B cell (primary cell): ENCODE measurements around the gene SLC4A3. TPM values are rescaled to one million over a fixed set of nuclear protein-coding genes. Genes with fewer than 3 reads are reported as not detected.

Experiments
- ATAC-seq: fragments of 200-7000 bp; cut with Tn5 transposase; one replicate; pipeline ENCODE4 v1.10.0; 2021; ENCODE audit warnings: low read depth, mild to moderate bottlenecking, moderate number of reproducible peaks, moderate library complexity
- CTCF ChIA-PET: fragments of 350-600 bp; sonication (Branson Sonifier 250); formaldehyde crosslinking; loops from one replicate; lab custom pipeline; 2021; ENCODE audit warnings: antibody characterized with exemption, inconsistent platforms; lab: Charles Lee
- POLR2A ChIA-PET: fragments of 350-600 bp; sonication (Branson Sonifier 250); formaldehyde crosslinking; loops from one replicate; lab custom pipeline; 2021; ENCODE audit warnings: antibody characterized with exemption; lab: Charles Lee
- DNase-seq: peaks from one replicate; pipeline ENCODE4 v3.0.0; 2013
- H2AFZ ChIP-seq: 2 replicates; pipeline ENCODE4 v1.6.1; 2012; ENCODE audit warnings: mild to moderate bottlenecking, low read depth, low read length; ENCODE audit not compliant: insufficient read depth, poor library complexity, severe bottlenecking
- H3K27ac ChIP-seq, 2 donors: 1 replicate in 1 of 2; 2 replicates in 1 of 2; pipeline ENCODE4 v1.5.1; 2012 to 2013; ENCODE audit warnings: low read length in 2 of 2, mild to moderate bottlenecking in 2 of 2, moderate library complexity in 1 of 2
- H3K27me3 ChIP-seq, 4 experiments: fragments of 200-600 bp in 1 of 4; sonication (generic) in 1 of 4; replicated peaks in 1 of 4; 1 replicate in 2 of 4; 2 replicates in 2 of 4; pipeline versions ENCODE4 v1.6.1 to v1.7.0; 2013 to 2016; ENCODE audit warnings: low read length in 3 of 4, mild to moderate bottlenecking in 2 of 4, mixed read lengths in 1 of 4, moderate library complexity in 1 of 4; ENCODE audit not compliant: insufficient read depth in 4 of 4, control insufficient read depth in 3 of 4; ENCODE audit errors: control extremely low read depth in 1 of 4
- H3K36me3 ChIP-seq, 2 experiments: replicated peaks in 1 of 2; 1 replicate in 1 of 2; 2 replicates in 1 of 2; pipeline versions ENCODE4 v1.6.1 to v1.7.1; 2013; ENCODE audit warnings: low read length in 1 of 2; ENCODE audit not compliant: insufficient read depth in 2 of 2, control insufficient read depth in 1 of 2; ENCODE audit errors: control extremely low read depth in 1 of 2, extremely low read depth in 1 of 2
- H3K4me1 ChIP-seq, 2 donors: fragments of 200-600 bp in 1 of 2; sonication (generic) in 1 of 2; 1 replicate in 1 of 2; 2 replicates in 1 of 2; pipeline versions ENCODE4 v1.5.1 to v1.6.1; 2013 to 2017; ENCODE audit warnings: low read length in 2 of 2; ENCODE audit not compliant: control insufficient read depth in 2 of 2, insufficient read depth in 2 of 2
- H3K4me2 ChIP-seq: replicated peaks from 2 replicates; pipeline ENCODE3; 2012; ENCODE audit warnings: mild to moderate bottlenecking, low read depth, low read length; ENCODE audit not compliant: poor library complexity, severe bottlenecking
- H3K4me3 ChIP-seq, 5 experiments: fragments of 200-600 bp in 1 of 5; sonication (generic) in 1 of 5; 1 replicate in 3 of 5; 2 replicates in 2 of 5; pipeline versions ENCODE4 v1.5.1 to v1.7.0; 2011 to 2016; ENCODE audit warnings: low read length in 4 of 5, mild to moderate bottlenecking in 4 of 5, low read depth in 2 of 5, control low read depth in 1 of 5, moderate library complexity in 1 of 5; ENCODE audit not compliant: insufficient read depth in 1 of 5; ENCODE audit errors: control extremely low read depth in 1 of 5, extremely low read depth in 1 of 5
- H3K79me2 ChIP-seq: fragments of 200-600 bp; sonication (generic); one replicate; pipeline ENCODE4 v1.6.0; 2016; ENCODE audit warnings: low read length; ENCODE audit not compliant: control insufficient read depth, insufficient read depth
- H3K9ac ChIP-seq: fragments of 200-600 bp; sonication (generic); 2 replicates; pipeline ENCODE4 v1.6.1; 2017; ENCODE audit warnings: mild to moderate bottlenecking, low read length, moderate library complexity
- H3K9me3 ChIP-seq, 3 donors: one replicate each; pipeline versions ENCODE4 v1.6.1 to v1.7.1; 2013; ENCODE audit warnings: low read length in 2 of 3; ENCODE audit not compliant: control insufficient read depth in 2 of 3, insufficient read depth in 1 of 3; ENCODE audit errors: control extremely low read depth in 1 of 3
- H4K20me1 ChIP-seq: 2 replicates; pipeline ENCODE4 v1.6.0; 2012; ENCODE audit warnings: mild to moderate bottlenecking, low read length; ENCODE audit not compliant: insufficient read depth, control insufficient read depth, poor library complexity, severe bottlenecking
- H3K27ac Mint-ChIP-seq: one replicate; pipeline ENCODE4 v1.8.0; 2021; ENCODE audit warnings: mixed read lengths
- H3K27me3 Mint-ChIP-seq: one replicate; pipeline ENCODE4 v1.8.0; 2021; ENCODE audit warnings: mixed read lengths
- H3K4me1 Mint-ChIP-seq: one replicate; pipeline ENCODE4 v1.8.0; 2021; ENCODE audit warnings: mixed read lengths
- H3K4me3 Mint-ChIP-seq: one replicate; pipeline ENCODE4 v1.8.0; 2021; ENCODE audit warnings: mixed read lengths
- H3K9me3 Mint-ChIP-seq: one replicate; pipeline ENCODE4 v1.8.0; 2022; ENCODE audit warnings: mixed read lengths; ENCODE audit not compliant: insufficient read depth
- CTCF ChIP-seq: fragments of 200-600 bp; IDR thresholded peaks from one replicate; pipeline ENCODE4 v1.8.0; 2022; ENCODE audit warnings: antibody characterized with exemption, mild to moderate bottlenecking
- EZH2 ChIP-seq: IDR thresholded peaks from 2 replicates; pipeline ENCODE4 v1.6.1; 2012; ENCODE audit warnings: borderline replicate concordance, low read depth, mild to moderate bottlenecking, moderate library complexity, low read length; ENCODE audit not compliant: insufficient read depth, poor library complexity, severe bottlenecking
- WGBS: methylation state at CpG from one replicate; pipeline ENCODE4 v1.1.5; 2013; ENCODE audit warnings: missing lambda C conversion rate; ENCODE audit not compliant: insufficient coverage; 5-methylcytosine and 5-hydroxymethylcytosine counted together
- intact Hi-C: fragments of 100-400 bp; cut with micrococcal nuclease; formaldehyde crosslinking; loops from one replicate; pipeline ENCODE4 v1.10.0; 2022
- polyA plus RNA-seq: library from polyadenylated mRNA; depleted of rRNA; stranded (reverse); fragments of >200 nt; gene quantifications from 2 replicates; pipeline ENCODE4 v1.2.3, GENCODE V29; 2012
- total RNA-seq, 2 donors: library from RNA; stranded (reverse); fragments of 120-200 nt in 1 of 2; gene quantifications; 1 replicate in 1 of 2; 2 replicates in 1 of 2; pipeline versions ENCODE4 v1.2.3 to v1.2.4, GENCODE V29; 2013 to 2022

Gene SLC4A3
- total and polyA plus RNA-seq, 2 donors (not counting 1 experiment from before 2014, with no cell fraction given), result 0.16 TPM; not detected in 1

GRCh38 chr2:219598308-219599078 lies 28.9 kb upstream of the SLC4A3 start:
- Histone ChIP-seq H4K20me1 (no peaks in the 10 kb centered on the region), H3K4me3 (peak overlapping the region; percentile 69 to 88 (median 86)), H3K4me2 (peak overlapping the region; percentile 84), H3K79me2 (peaks cover 15% of the 10 kb centered on the region), H2AFZ (peak overlapping the region; percentile 89), H3K27me3 (peaks cover 0 to 10% (median 0%) of the 10 kb centered on the region in 4 experiments), H3K9me3 (no peaks in the 10 kb centered on the region), H3K36me3 (peaks cover 3 to 18% of the 10 kb centered on the region in 2 experiments), H3K4me1 (peaks cover 12 to 16% of the 10 kb centered on the region in 2 donors), H3K9ac (peak overlapping the region; percentile 80), H3K27ac (peak overlapping the region; percentile 59 to 88)
- no peaks in the 10 kb centered on the region for H3K9me3 Mint-ChIP-seq
- peaks cover 24% of the 10 kb centered on the region for H3K4me1 Mint-ChIP-seq
- 38% methylated on average over 9 of the region's 9 CpGs for WGBS
- H3K4me3 Mint-ChIP-seq, result peak overlapping the region; percentile 98
- intact Hi-C loops, result loop anchor here (1.0 to 10.0 kb wide), 7 partner anchors 55 to 1326 kb away; partner anchors contain the start of genes AAMP, ANKZF1, ATG9A and CHPF
- ATAC-seq (no peak), DNase-seq (no peak)
- ChIA-PET POLR2A (interaction anchor here (0.6 kb wide), 2 partner anchors 21 to 718 kb away, joined by 4 to 5 read pairs; partner anchors contain the start of gene WNT10A), CTCF (interaction anchor here (0.7 to 2.0 kb wide), 6 partner anchors 28 to 196 kb away, joined by 3 to 17 read pairs (median 4); partner anchors contain the start of genes CHPF, GMPPA and TMEM198)
- no peak for TF ChIP-seq EZH2
- TF ChIP-seq CTCF, result no peak
- H3K27ac Mint-ChIP-seq, result peak overlapping the region; percentile 98
- H3K27me3 Mint-ChIP-seq, result peaks cover 3% of the 10 kb centered on the region

GRCh38 chr2:219603771-219604170 lies 23.7 kb upstream of the SLC4A3 start:
- H3K27me3 Mint-ChIP-seq, result no peaks in the 10 kb centered on the region
- ATAC-seq (peak; percentile 69), DNase-seq (peak; percentile 53)
- WGBS, result 18% methylated on average over 5 of the region's 5 CpGs
- Histone ChIP-seq H3K79me2 (peaks cover 14% of the 10 kb centered on the region), H3K9me3 (no peaks in the 10 kb centered on the region), H4K20me1 (no peaks in the 10 kb centered on the region), H3K4me2 (peak overlapping the region; percentile 52), H3K4me1 (peaks cover 13 to 15% of the 10 kb centered on the region in 2 donors), H3K36me3 (peaks cover 3 to 59% of the 10 kb centered on the region in 2 experiments), H2AFZ (no peak overlapping the region), H3K27me3 (no peaks in the 10 kb centered on the region), H3K9ac (no peak overlapping the region), H3K27ac (peak overlapping the region; percentile 13 to 58), H3K4me3 (no peak overlapping the region)
- ChIA-PET POLR2A (no interaction called here), CTCF (no interaction called here)
- intact Hi-C loops, result no loop called here
- H3K4me1 Mint-ChIP-seq, result peaks cover 17% of the 10 kb centered on the region
- peak overlapping the region; percentile 76 for H3K27ac Mint-ChIP-seq
- no peaks in the 10 kb centered on the region for H3K9me3 Mint-ChIP-seq
- H3K4me3 Mint-ChIP-seq, result no peak overlapping the region
- no peak for TF ChIP-seq CTCF
- no peak for TF ChIP-seq EZH2
